Panc1 (cell line): ENCODE results near the gene FCHSD2. TPM values are rescaled to one million over a fixed set of nuclear protein-coding genes. Genes with fewer than 3 reads are reported as not detected.
"Not testable (repeated sequence)": the region's sequence is repeated elsewhere in the genome, so short reads cannot be mapped to it uniquely, and the experiment has no call there.

ENCODE experiments used
- ATAC-seq: fragments of 200-7000 bp; cut with Tn5 transposase; 2 replicates; pipeline ENCODE4 v1.9.1; 2020; ENCODE audit warnings: mild to moderate bottlenecking, moderate library complexity
- BruUV-seq: library from RNA; stranded (reverse); fragments of 400-500 nt; replicated peaks from 2 replicates; lab custom pipeline; 2021; lab: Mats Ljungman, UMichigan
- CTCF ChIA-PET: fragments of 300-600 bp; sonication (Branson Sonifier 250); formaldehyde crosslinking; loops from one replicate; lab custom pipeline; 2022; ENCODE audit warnings: antibody characterized with exemption; lab: Charles Lee
- POLR2A ChIA-PET: fragments of 300-600 bp; sonication (Branson Sonifier 250); formaldehyde crosslinking; loops from one replicate; lab custom pipeline; 2022; ENCODE audit warnings: antibody characterized with exemption; lab: Charles Lee
- DNase-seq: peaks from one replicate; pipeline ENCODE4 v3.0.0-alpha.2; 2010; ENCODE audit warnings: low read depth, low spot score
- H3K27ac ChIP-seq: 2 replicates; pipeline ENCODE4 v1.5.1; 2011; ENCODE audit warnings: mild to moderate bottlenecking, low read length, inconsistent platforms
- H3K27me3 ChIP-seq: fragments of 200-500 bp; sonication (Bioruptor generic); 2 replicates; pipeline ENCODE4 v1.6.0; 2014; ENCODE audit warnings: low read length, inconsistent platforms; ENCODE audit not compliant: control insufficient read depth, insufficient read depth
- H3K36me3 ChIP-seq: fragments of 200-500 bp; sonication (Bioruptor generic); 2 replicates; pipeline ENCODE4 v1.5.1; 2014; ENCODE audit warnings: inconsistent platforms, mild to moderate bottlenecking, low read length, moderate library complexity; ENCODE audit not compliant: control insufficient read depth, insufficient read depth
- H3K4me1 ChIP-seq: 2 replicates; pipeline ENCODE4 v1.5.1; 2011; ENCODE audit warnings: inconsistent platforms, mild to moderate bottlenecking, low read length, moderate library complexity; ENCODE audit not compliant: control insufficient read depth, insufficient read depth
- H3K4me3 ChIP-seq, 2 experiments: 2 replicates each; pipeline ENCODE4 v1.5.1; 2011 to 2012; ENCODE audit warnings: low read depth in 2 of 2, low read length in 2 of 2, mild to moderate bottlenecking in 2 of 2, inconsistent platforms in 1 of 2, moderate library complexity in 1 of 2
- H3K9me3 ChIP-seq: fragments of 200-500 bp; sonication (Bioruptor generic); 2 replicates; pipeline ENCODE4 v1.5.1; 2014; ENCODE audit warnings: low read depth, mild to moderate bottlenecking, inconsistent platforms, low read length, moderate library complexity; ENCODE audit not compliant: control insufficient read depth, insufficient read depth
- CTCF ChIP-seq: fragments of 450-650 bp; IDR thresholded peaks from 2 replicates; pipeline ENCODE4 v1.5.1; 2017; ENCODE audit warnings: mild to moderate bottlenecking
- POLR2AphosphoS5 ChIP-seq: IDR thresholded peaks from 2 replicates; pipeline ENCODE4 v1.6.1; 2012; ENCODE audit warnings: mild to moderate bottlenecking, low read depth, low read length, moderate library complexity
- REST ChIP-seq, 2 experiments: IDR thresholded peaks; 2 replicates each; pipeline ENCODE4 v1.6.1; 2011 to 2012; ENCODE audit warnings: low read depth in 2 of 2, control low read depth in 1 of 2, low read length in 1 of 2, mild to moderate bottlenecking in 1 of 2, moderate library complexity in 1 of 2; ENCODE audit not compliant: insufficient read depth in 1 of 2
- SIN3A ChIP-seq: IDR thresholded peaks from 2 replicates; pipeline ENCODE4 v1.6.1; 2012; ENCODE audit warnings: low read depth, mild to moderate bottlenecking, low read length, moderate library complexity, borderline replicate concordance; ENCODE audit not compliant: insufficient read depth
- TCF7L2 ChIP-seq: IDR thresholded peaks from 2 replicates; pipeline ENCODE4 v1.6.1; 2011; ENCODE audit warnings: mild to moderate bottlenecking, low read depth, low read length, inconsistent platforms
- in situ Hi-C: cut with HindIII; loops from 2 replicates; pipeline ENCODE4 v1.10.0; 2016; ENCODE audit warnings: low sequenced_read_pairs, low pct_unique_long_range_greater_than_20kb
- intact Hi-C: fragments of 100-400 bp; cut with micrococcal nuclease; formaldehyde crosslinking; loops from one replicate; pipeline ENCODE4 v1.10.0; 2022; ENCODE audit not compliant: unreplicated experiment
- total RNA-seq: library from RNA; stranded (reverse); gene quantifications from one replicate; pipeline ENCODE4 v1.2.1, GENCODE V29; 2021; ENCODE audit not compliant: unreplicated experiment

The FCHSD2 gene
- total RNA-seq, 1 experiment from 2014 or later: 31.8 TPM

DNA sequence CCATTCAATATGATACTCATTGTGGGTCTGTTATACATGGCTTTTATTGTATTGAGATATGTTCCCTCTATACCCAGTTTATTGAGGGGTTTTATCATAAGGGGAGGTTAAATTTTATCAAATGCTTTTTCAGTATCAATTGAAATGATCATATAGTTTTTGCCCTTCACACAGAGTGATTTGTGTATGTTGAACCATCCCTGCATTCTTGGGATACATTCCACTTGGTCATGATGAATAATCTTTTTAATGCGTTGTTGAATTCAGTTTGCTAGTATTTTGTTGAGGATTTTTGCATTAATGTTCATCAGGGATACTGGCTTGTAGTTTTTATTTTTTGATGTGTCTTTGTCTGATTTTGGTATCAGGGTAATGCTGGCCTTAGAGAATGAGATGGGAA lies 229.9 kb downstream of the FCHSD2 start:
- POLR2A ChIA-PET: no interaction called here
- no peak overlapping the region for H3K27ac ChIP-seq
- H3K36me3 ChIP-seq: no peaks in the 10 kb centered on the region
- peaks cover 5% of the 10 kb centered on the region; the same call in 1 of the 2 replicates for H3K9me3 ChIP-seq
- in situ Hi-C loops (no loop called here), intact Hi-C loops (no loop called here)
- TF ChIP-seq REST (IDR thresholded peaks at IDR 0.05; ENCODE audit: insufficient read depth in 1 of 2, low read depth in 2 of 2, low read length in 1 of 2) (no peak), SIN3A (no peak), CTCF (no peak), POLR2AphosphoS5 (no peak), TCF7L2 (no peak)
- CTCF ChIA-PET: no interaction called here
- no peak for DNase-seq
- no peak overlapping the region for H3K4me3 ChIP-seq
- ATAC-seq: no peak
- H3K4me1 ChIP-seq: no peaks in the 10 kb centered on the region
- BruUV-seq: no TSS peak
- no peaks in the 10 kb centered on the region for H3K27me3 ChIP-seq

GRCh38 chr11:72909558-72910388 lies 232.3 kb downstream of the FCHSD2 start:
- H3K36me3 ChIP-seq, H3K9me3 ChIP-seq, CTCF ChIA-PET, H3K4me1 ChIP-seq, ATAC-seq, in situ Hi-C loops, H3K27me3 ChIP-seq, BruUV-seq, POLR2A ChIA-PET, H3K4me3 ChIP-seq, DNase-seq, intact Hi-C loops, H3K27ac ChIP-seq: not testable (repeated sequence)

DNA sequence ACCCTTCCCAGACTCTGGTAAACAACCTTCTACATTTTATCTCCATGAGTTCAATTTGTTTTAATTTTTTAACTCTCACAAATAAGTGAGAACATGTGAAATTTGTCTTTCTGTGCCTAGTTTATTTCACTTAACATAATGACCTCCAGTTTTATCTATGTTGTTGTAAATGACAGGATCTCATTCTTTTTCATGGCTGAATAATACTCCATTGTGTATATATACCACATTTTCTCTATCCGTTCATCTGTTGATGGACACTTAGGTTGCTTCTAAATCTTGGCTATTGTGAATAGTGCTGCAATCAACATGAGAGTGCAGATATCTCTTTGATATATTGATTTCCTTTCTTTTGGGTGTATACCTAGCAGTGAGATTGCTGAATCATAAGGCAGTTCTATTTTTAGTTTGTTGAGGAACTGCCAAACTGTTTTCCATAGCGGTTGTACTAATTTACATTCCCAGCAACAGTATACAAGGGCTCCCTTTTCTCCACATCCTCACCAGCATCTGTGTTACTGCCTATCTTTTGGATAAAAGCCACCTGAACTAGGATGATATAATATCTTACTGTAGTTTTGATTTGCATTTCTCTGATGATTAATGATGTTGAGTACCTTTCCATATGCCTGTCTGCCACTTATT lies 234.0 kb downstream of the FCHSD2 start:
- H3K4me3 ChIP-seq: no peak overlapping the region
- no peak for DNase-seq
- peaks cover 5% of the 10 kb centered on the region; the same call in 1 of the 2 replicates for H3K9me3 ChIP-seq
- no peak for ATAC-seq
- H3K4me1 ChIP-seq: no peaks in the 10 kb centered on the region
- TF ChIP-seq SIN3A: no peak
- TF ChIP-seq POLR2AphosphoS5: no peak
- TF ChIP-seq TCF7L2: no peak
- no peak for TF ChIP-seq CTCF
- no peak for TF ChIP-seq REST (IDR thresholded peaks at IDR 0.05; ENCODE audit: insufficient read depth in 1 of 2, low read depth in 2 of 2, low read length in 1 of 2)
- no peak overlapping the region for H3K27ac ChIP-seq
- ChIA-PET CTCF (no interaction called here), POLR2A (interaction anchor here (0.6 kb wide), 1 partner anchor 337 kb away, joined by 11 read pairs; no protein-coding TSS in a partner anchor)
- no peaks in the 10 kb centered on the region for H3K36me3 ChIP-seq
- intact Hi-C loops (no loop called here), in situ Hi-C loops (no loop called here)
- no peaks in the 10 kb centered on the region for H3K27me3 ChIP-seq
- BruUV-seq: no TSS peak
